GM23338 (cell line): ENCODE measurements around the gene NCAPD2. TPM values are rescaled to one million over a fixed set of nuclear protein-coding genes. Genes with fewer than 3 reads are reported as not detected.

Experiments used
- ATAC-seq: fragments of 200-7000 bp; cut with Tn5 transposase; 3 replicates; pipeline ENCODE4 v1.9.1; 2020
- DNase-seq: peaks from one replicate; pipeline ENCODE4 v3.0.0-alpha.2; 2015; ENCODE audit warnings: low spot score
- H2AFZ ChIP-seq: fragments of 200-600 bp; sonication (generic); 2 replicates; pipeline ENCODE4 v1.8.0; 2016; ENCODE audit warnings: antibody characterized with exemption, mild to moderate bottlenecking, moderate library complexity
- H3F3A ChIP-seq: fragments of 200-600 bp; sonication (generic); replicated peaks from 2 replicates; pipeline ENCODE4 v1.8.0; 2017; ENCODE audit warnings: antibody characterized with exemption, mixed run types, low read depth
- H3K27ac ChIP-seq: fragments of 200-600 bp; sonication (generic); 2 replicates; pipeline ENCODE4 v1.6.1; 2016; ENCODE audit warnings: low read depth
- H3K27me3 ChIP-seq: fragments of 200-600 bp; sonication (generic); 2 replicates; pipeline ENCODE4 v1.8.0; 2016; ENCODE audit warnings: mild to moderate bottlenecking, mixed run types, moderate library complexity; ENCODE audit not compliant: insufficient read depth
- H3K36me3 ChIP-seq: fragments of 200-600 bp; sonication (generic); 2 replicates; pipeline ENCODE4 v1.8.0; 2016; ENCODE audit warnings: mild to moderate bottlenecking; ENCODE audit not compliant: insufficient read depth
- H3K4me1 ChIP-seq: fragments of 200-600 bp; sonication (generic); 2 replicates; pipeline ENCODE4 v1.8.0; 2016; ENCODE audit warnings: mild to moderate bottlenecking, moderate library complexity; ENCODE audit not compliant: insufficient read depth
- H3K4me2 ChIP-seq: fragments of 200-600 bp; sonication (generic); 2 replicates; pipeline ENCODE4 v1.7.1; 2017; ENCODE audit warnings: mixed run types
- H3K4me3 ChIP-seq: fragments of 200-600 bp; sonication (generic); 2 replicates; pipeline ENCODE4 v1.6.1; 2016; ENCODE audit warnings: mixed run types
- H3K79me2 ChIP-seq: fragments of 200-600 bp; sonication (generic); replicated peaks from 2 replicates; pipeline ENCODE4 v1.8.0; 2017; ENCODE audit warnings: mild to moderate bottlenecking; ENCODE audit not compliant: insufficient read depth
- H3K9me2 ChIP-seq: fragments of 200-600 bp; sonication (generic); 2 replicates; pipeline ENCODE4 v1.8.0; 2017; ENCODE audit not compliant: insufficient read depth
- H4K20me1 ChIP-seq: fragments of 200-600 bp; sonication (generic); replicated peaks from 2 replicates; pipeline ENCODE4 v1.8.0; 2017; ENCODE audit warnings: mild to moderate bottlenecking; ENCODE audit not compliant: insufficient read depth
- H3K27ac Mint-ChIP-seq: 2 replicates; pipeline ENCODE4 v1.8.0; 2020; ENCODE audit warnings: inconsistent platforms, mild to moderate bottlenecking, moderate library complexity, mixed read lengths
- H3K27me3 Mint-ChIP-seq: 3 replicates; pipeline ENCODE4 v1.8.0; 2022; ENCODE audit warnings: low read depth, mild to moderate bottlenecking, moderate library complexity, mixed read lengths, inconsistent platforms; ENCODE audit not compliant: insufficient read depth, poor library complexity
- H3K36me3 Mint-ChIP-seq: 3 replicates; pipeline ENCODE4 v1.8.0; 2021; ENCODE audit warnings: low read depth, mild to moderate bottlenecking, inconsistent platforms, moderate library complexity, mixed read lengths
- H3K4me1 Mint-ChIP-seq: 3 replicates; pipeline ENCODE4 v1.8.0; 2020; ENCODE audit warnings: mild to moderate bottlenecking, inconsistent platforms, mixed read lengths
- H3K4me3 Mint-ChIP-seq: 3 replicates; pipeline ENCODE4 v1.8.0; 2021; ENCODE audit warnings: moderate library complexity, mild to moderate bottlenecking, inconsistent platforms, mixed read lengths
- H3K9me3 Mint-ChIP-seq: 3 replicates; pipeline ENCODE4 v1.8.0; 2020; ENCODE audit warnings: moderate library complexity, mild to moderate bottlenecking, inconsistent platforms, mixed read lengths
- CREB1 ChIP-seq: fragments of 250-450 bp; sonication (Bioruptor Pico); IDR thresholded peaks from 2 replicates; pipeline ENCODE4 v1.5.0; 2020; ENCODE audit warnings: low read depth, mild to moderate bottlenecking, moderate library complexity
- EZH2 ChIP-seq: fragments of 200-600 bp; sonication (generic); IDR thresholded peaks from one replicate; pipeline ENCODE4 v1.8.0; 2017; ENCODE audit warnings: antibody characterized with exemption, mild to moderate bottlenecking, low read depth; ENCODE audit not compliant: unreplicated experiment
- EZH2phosphoT487 ChIP-seq: fragments of 200-600 bp; sonication (generic); IDR thresholded peaks from one replicate; pipeline ENCODE4 v1.8.1; 2018; ENCODE audit warnings: antibody characterized with exemption; ENCODE audit not compliant: unreplicated experiment
- NANOG ChIP-seq: IDR thresholded peaks from 2 replicates; pipeline ENCODE4 v1.6.1; 2016; ENCODE audit warnings: antibody characterized with exemption, borderline replicate concordance
- POLR2AphosphoS5 ChIP-seq: IDR thresholded peaks from 2 replicates; pipeline ENCODE4 v1.6.1; 2016; ENCODE audit warnings: antibody characterized with exemption, low read depth
- STAT1 ChIP-seq: IDR thresholded peaks from one replicate; pipeline ENCODE4 v1.6.1; 2016; ENCODE audit warnings: antibody characterized with exemption; ENCODE audit not compliant: unreplicated experiment
- ZNF114 ChIP-seq: fragments of 250-450 bp; sonication (Bioruptor Pico); IDR thresholded peaks from 2 replicates; pipeline ENCODE4 v1.5.0; 2020; ENCODE audit warnings: mild to moderate bottlenecking, moderate library complexity
- ZNF331 ChIP-seq: fragments of 250-450 bp; sonication (Bioruptor Pico); IDR thresholded peaks from 2 replicates; pipeline ENCODE4 v1.5.0; 2020; ENCODE audit warnings: low read depth, mild to moderate bottlenecking, moderate library complexity
- polyA plus RNA-seq: library from polyadenylated mRNA; unstranded; fragments of >200 nt; fragmentation: Nextera tagmentation; extraction: Ambion mirVana; gene quantifications from 2 replicates; pipeline ENCODE4 v1.2.1, GENCODE V29; 2016
- total RNA-seq: library from RNA; depleted of rRNA; stranded (reverse); fragments of >200 nt; shearing (Covaris generic); gene quantifications from 2 replicates; pipeline ENCODE4 v1.2.3, GENCODE V29; 2014
- TF ChIP-seq, protein P1 (sequence below): IDR thresholded peaks from one replicate; pipeline ENCODE4 v1.6.1; 2018; ENCODE audit warnings: antibody characterized with exemption; ENCODE audit not compliant: unreplicated experiment
- TF ChIP-seq, protein P2 (sequence below), 2 experiments: fragments of 200-600 bp in 1 of 2; sonication (generic) in 1 of 2; conservative IDR thresholded peaks; 2 replicates each; pipeline versions ENCODE4 v1.5.1 to v1.6.1; 2016 to 2017; ENCODE audit warnings: antibody characterized with exemption in 2 of 2, low read depth in 2 of 2, mild to moderate bottlenecking in 2 of 2, moderate library complexity in 1 of 2
- TF ChIP-seq, protein P3 (sequence below): fragments of 250-450 bp; sonication (Bioruptor Pico); IDR thresholded peaks from 2 replicates; pipeline ENCODE4 v1.5.0; 2020; ENCODE audit warnings: mild to moderate bottlenecking, moderate library complexity

Gene NCAPD2
- total and polyA plus RNA-seq, 2 experiments from 2014 or later: 34.2 to 217 TPM

DNA sequence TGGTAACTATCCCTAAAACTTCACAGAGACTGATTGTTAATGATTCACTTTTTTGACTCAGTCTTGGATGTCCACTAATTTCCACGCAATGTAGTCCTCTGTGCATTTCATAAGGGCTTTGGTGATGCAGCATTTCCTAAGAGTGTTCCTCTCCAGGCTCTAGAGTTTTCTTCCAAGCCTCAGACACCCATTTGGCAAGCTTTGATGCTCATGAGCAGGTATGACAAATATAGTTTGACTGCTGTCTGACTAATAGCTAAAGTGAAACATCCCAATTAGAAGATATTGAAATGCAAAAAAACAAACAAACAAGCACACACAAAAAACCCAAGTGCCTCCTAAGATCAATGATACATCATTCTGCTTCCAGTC lies 21.9 kb upstream of the NCAPD2 start:
- Histone ChIP-seq H3K27me3 (no peaks in the 10 kb centered on the region), H3K4me2 (no peak overlapping the region), H3K4me3 (no peak overlapping the region), H3K36me3 (no peaks in the 10 kb centered on the region), H4K20me1 (peaks cover 8% of the 10 kb centered on the region), H3K79me2 (peaks cover 22% of the 10 kb centered on the region), H2AFZ (no peak overlapping the region; the same call in 1 of the 2 replicates), H3F3A (peaks cover 13% of the 10 kb centered on the region), H3K4me1 (peaks cover 14% of the 10 kb centered on the region), H3K27ac (no peak overlapping the region), H3K9me2 (peaks cover 4% of the 10 kb centered on the region; the same call in 1 of the 2 replicates)
- no peak overlapping the region for H3K27ac Mint-ChIP-seq
- H3K27me3 Mint-ChIP-seq: peaks cover 5% of the 10 kb centered on the region
- H3K9me3 Mint-ChIP-seq: peaks cover 22% of the 10 kb centered on the region
- TF ChIP-seq EZH2: no peak
- TF ChIP-seq STAT1: no peak
- TF ChIP-seq, protein P1, sequence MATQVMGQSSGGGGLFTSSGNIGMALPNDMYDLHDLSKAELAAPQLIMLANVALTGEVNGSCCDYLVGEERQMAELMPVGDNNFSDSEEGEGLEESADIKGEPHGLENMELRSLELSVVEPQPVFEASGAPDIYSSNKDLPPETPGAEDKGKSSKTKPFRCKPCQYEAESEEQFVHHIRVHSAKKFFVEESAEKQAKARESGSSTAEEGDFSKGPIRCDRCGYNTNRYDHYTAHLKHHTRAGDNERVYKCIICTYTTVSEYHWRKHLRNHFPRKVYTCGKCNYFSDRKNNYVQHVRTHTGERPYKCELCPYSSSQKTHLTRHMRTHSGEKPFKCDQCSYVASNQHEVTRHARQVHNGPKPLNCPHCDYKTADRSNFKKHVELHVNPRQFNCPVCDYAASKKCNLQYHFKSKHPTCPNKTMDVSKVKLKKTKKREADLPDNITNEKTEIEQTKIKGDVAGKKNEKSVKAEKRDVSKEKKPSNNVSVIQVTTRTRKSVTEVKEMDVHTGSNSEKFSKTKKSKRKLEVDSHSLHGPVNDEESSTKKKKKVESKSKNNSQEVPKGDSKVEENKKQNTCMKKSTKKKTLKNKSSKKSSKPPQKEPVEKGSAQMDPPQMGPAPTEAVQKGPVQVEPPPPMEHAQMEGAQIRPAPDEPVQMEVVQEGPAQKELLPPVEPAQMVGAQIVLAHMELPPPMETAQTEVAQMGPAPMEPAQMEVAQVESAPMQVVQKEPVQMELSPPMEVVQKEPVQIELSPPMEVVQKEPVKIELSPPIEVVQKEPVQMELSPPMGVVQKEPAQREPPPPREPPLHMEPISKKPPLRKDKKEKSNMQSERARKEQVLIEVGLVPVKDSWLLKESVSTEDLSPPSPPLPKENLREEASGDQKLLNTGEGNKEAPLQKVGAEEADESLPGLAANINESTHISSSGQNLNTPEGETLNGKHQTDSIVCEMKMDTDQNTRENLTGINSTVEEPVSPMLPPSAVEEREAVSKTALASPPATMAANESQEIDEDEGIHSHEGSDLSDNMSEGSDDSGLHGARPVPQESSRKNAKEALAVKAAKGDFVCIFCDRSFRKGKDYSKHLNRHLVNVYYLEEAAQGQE: no peak
- DNase-seq (no peak), ATAC-seq (no peak)
- H3K36me3 Mint-ChIP-seq: peaks cover 16% of the 10 kb centered on the region
- no peak overlapping the region; the same call in 2 of the 3 replicates for H3K4me3 Mint-ChIP-seq
- peaks cover 16% of the 10 kb centered on the region for H3K4me1 Mint-ChIP-seq

DNA sequence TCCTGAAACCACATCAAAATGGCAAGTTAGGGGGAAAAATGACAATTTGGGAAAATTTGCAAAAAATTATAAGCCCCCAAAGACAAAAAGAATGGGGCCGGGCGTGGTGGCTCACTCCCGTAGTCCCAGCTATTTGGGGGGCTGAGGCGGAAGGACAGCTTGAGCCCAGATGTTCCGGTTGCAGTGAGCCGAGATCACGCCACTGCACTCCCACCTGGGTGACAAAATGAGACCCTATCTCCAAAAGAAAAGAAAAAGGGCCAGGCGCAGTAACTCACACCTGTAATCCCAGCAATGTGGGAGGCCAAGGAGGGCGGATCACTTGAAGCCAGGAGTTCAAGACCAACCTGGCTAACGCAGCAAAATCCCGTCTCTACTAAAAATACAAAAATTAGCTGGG lies 21.4 kb upstream of the NCAPD2 start:
- H3K4me3 Mint-ChIP-seq: no peak overlapping the region; the same call in 2 of the 3 replicates
- Histone ChIP-seq H3K9me2 (peaks cover 5% of the 10 kb centered on the region; the same call in 1 of the 2 replicates), H2AFZ (no peak overlapping the region), H3K36me3 (no peaks in the 10 kb centered on the region), H3K4me1 (peaks cover 14% of the 10 kb centered on the region), H3K27me3 (no peaks in the 10 kb centered on the region), H3F3A (peaks cover 13% of the 10 kb centered on the region), H3K79me2 (peaks cover 22% of the 10 kb centered on the region), H3K27ac (no peak overlapping the region), H3K4me2 (no peak overlapping the region), H3K4me3 (no peak overlapping the region), H4K20me1 (peaks cover 8% of the 10 kb centered on the region)
- H3K36me3 Mint-ChIP-seq: peaks cover 11% of the 10 kb centered on the region
- peaks cover 5% of the 10 kb centered on the region for H3K27me3 Mint-ChIP-seq
- H3K27ac Mint-ChIP-seq: no peak overlapping the region
- DNase-seq (no peak), ATAC-seq (no peak)
- peaks cover 16% of the 10 kb centered on the region for H3K4me1 Mint-ChIP-seq
- H3K9me3 Mint-ChIP-seq: peaks cover 23% of the 10 kb centered on the region
- TF ChIP-seq EZH2phosphoT487 (no peak), ZNF331 (no peak), EZH2 (no peak), CREB1 (CRISPR knock-in tag) (no peak), POLR2AphosphoS5 (no peak), NANOG (no peak), ZNF114 (CRISPR knock-in tag) (no peak), STAT1 (no peak)
- TF ChIP-seq, protein P2, sequence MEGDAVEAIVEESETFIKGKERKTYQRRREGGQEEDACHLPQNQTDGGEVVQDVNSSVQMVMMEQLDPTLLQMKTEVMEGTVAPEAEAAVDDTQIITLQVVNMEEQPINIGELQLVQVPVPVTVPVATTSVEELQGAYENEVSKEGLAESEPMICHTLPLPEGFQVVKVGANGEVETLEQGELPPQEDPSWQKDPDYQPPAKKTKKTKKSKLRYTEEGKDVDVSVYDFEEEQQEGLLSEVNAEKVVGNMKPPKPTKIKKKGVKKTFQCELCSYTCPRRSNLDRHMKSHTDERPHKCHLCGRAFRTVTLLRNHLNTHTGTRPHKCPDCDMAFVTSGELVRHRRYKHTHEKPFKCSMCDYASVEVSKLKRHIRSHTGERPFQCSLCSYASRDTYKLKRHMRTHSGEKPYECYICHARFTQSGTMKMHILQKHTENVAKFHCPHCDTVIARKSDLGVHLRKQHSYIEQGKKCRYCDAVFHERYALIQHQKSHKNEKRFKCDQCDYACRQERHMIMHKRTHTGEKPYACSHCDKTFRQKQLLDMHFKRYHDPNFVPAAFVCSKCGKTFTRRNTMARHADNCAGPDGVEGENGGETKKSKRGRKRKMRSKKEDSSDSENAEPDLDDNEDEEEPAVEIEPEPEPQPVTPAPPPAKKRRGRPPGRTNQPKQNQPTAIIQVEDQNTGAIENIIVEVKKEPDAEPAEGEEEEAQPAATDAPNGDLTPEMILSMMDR (conservative IDR thresholded peaks at IDR 0.05; ENCODE audit: low read depth in 2 of 2): no peak
- TF ChIP-seq, protein P3, sequence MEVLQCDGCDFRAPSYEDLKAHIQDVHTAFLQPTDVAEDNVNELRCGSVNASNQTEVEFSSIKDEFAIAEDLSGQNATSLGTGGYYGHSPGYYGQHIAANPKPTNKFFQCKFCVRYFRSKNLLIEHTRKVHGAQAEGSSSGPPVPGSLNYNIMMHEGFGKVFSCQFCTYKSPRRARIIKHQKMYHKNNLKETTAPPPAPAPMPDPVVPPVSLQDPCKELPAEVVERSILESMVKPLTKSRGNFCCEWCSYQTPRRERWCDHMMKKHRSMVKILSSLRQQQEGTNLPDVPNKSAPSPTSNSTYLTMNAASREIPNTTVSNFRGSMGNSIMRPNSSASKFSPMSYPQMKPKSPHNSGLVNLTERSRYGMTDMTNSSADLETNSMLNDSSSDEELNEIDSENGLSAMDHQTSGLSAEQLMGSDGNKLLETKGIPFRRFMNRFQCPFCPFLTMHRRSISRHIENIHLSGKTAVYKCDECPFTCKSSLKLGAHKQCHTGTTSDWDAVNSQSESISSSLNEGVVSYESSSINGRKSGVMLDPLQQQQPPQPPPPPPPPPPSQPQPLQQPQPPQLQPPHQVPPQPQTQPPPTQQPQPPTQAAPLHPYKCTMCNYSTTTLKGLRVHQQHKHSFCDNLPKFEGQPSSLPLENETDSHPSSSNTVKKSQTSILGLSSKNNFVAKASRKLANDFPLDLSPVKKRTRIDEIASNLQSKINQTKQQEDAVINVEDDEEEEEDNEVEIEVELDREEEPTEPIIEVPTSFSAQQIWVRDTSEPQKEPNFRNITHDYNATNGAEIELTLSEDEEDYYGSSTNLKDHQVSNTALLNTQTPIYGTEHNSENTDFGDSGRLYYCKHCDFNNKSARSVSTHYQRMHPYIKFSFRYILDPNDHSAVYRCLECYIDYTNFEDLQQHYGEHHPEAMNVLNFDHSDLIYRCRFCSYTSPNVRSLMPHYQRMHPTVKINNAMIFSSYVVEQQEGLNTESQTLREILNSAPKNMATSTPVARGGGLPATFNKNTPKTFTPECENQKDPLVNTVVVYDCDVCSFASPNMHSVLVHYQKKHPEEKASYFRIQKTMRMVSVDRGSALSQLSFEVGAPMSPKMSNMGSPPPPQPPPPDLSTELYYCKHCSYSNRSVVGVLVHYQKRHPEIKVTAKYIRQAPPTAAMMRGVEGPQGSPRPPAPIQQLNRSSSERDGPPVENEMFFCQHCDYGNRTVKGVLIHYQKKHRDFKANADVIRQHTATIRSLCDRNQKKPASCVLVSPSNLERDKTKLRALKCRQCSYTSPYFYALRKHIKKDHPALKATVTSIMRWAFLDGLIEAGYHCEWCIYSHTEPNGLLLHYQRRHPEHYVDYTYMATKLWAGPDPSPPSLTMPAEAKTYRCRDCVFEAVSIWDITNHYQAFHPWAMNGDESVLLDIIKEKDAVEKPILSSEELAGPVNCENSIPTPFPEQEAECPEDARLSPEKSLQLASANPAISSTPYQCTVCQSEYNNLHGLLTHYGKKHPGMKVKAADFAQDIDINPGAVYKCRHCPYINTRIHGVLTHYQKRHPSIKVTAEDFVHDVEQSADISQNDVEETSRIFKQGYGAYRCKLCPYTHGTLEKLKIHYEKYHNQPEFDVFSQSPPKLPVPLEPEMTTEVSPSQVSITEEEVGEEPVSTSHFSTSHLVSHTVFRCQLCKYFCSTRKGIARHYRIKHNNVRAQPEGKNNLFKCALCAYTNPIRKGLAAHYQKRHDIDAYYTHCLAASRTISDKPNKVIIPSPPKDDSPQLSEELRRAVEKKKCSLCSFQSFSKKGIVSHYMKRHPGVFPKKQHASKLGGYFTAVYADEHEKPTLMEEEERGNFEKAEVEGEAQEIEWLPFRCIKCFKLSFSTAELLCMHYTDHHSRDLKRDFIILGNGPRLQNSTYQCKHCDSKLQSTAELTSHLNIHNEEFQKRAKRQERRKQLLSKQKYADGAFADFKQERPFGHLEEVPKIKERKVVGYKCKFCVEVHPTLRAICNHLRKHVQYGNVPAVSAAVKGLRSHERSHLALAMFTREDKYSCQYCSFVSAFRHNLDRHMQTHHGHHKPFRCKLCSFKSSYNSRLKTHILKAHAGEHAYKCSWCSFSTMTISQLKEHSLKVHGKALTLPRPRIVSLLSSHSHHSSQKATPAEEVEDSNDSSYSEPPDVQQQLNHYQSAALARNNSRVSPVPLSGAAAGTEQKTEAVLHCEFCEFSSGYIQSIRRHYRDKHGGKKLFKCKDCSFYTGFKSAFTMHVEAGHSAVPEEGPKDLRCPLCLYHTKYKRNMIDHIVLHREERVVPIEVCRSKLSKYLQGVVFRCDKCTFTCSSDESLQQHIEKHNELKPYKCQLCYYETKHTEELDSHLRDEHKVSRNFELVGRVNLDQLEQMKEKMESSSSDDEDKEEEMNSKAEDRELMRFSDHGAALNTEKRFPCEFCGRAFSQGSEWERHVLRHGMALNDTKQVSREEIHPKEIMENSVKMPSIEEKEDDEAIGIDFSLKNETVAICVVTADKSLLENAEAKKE (CRISPR knock-in tag): no peak
